ENCODE measurements around the gene OR52I1. TPM values are rescaled to one million over a fixed set of nuclear protein-coding genes. Genes with fewer than 3 reads are reported as not detected.

The OR52I1 gene
- total and polyA plus RNA-seq, 10 of the 15 experiments (the other 5 are each of a cell fraction or from before 2014, with no cell fraction given) = not detected

- Histone ChIP-seq H4K20me1 (ENCODE audit: control insufficient read depth, insufficient read depth) (no peaks in the 10 kb centered on the region), H2AFZ (ENCODE audit: control insufficient read depth, low read depth, low read length) (no peak overlapping the region), H3K36me3 (ENCODE audit: control insufficient read depth in 2 of 2, insufficient read depth in 2 of 2, low read length in 1 of 2) (no peaks in the 10 kb centered on the region), H3K79me2 (ENCODE audit: control insufficient read depth, insufficient read depth, low read length) (no peaks in the 10 kb centered on the region), H3K4me3 (no peak overlapping the region), H3K4me2 (ENCODE audit: control insufficient read depth, insufficient read depth) (no peak overlapping the region), H3K27ac (ENCODE audit: control insufficient read depth, insufficient read depth) (no peak overlapping the region), H3K9me3 (replicated peaks; ENCODE audit: control insufficient read depth, insufficient read depth, low read length) (no peaks in the 10 kb centered on the region), H3K27me3 (replicated peaks in 1 of 2; ENCODE audit: control insufficient read depth in 2 of 2, insufficient read depth in 2 of 2, low read length in 1 of 2) (no peaks in the 10 kb centered on the region; a peak in 1 of 4 replicates), H3K9ac (ENCODE audit: control insufficient read depth, insufficient read depth, low read length) (no peak overlapping the region), H3K4me1 (ENCODE audit: control insufficient read depth, insufficient read depth, low read length) (no peaks in the 10 kb centered on the region)
- CTCF ChIA-PET = interaction anchor here (0.5 to 4.0 kb wide), 5 partner anchors 12 to 1953 kb away, joined by 3 to 34 read pairs (median 3); no protein-coding TSS in a partner anchor
- ATAC-seq = peak; percentile 56; the same call in 1 of the 3 replicates
- POLR2A ChIA-PET = no interaction called here
- peak; percentile 34; the same call in 1 of the 2 replicates for TF ChIP-seq SMC3 (IDR thresholded peaks at IDR 0.05; ENCODE audit: borderline replicate concordance, low read length)
- TF ChIP-seq RAD21 (IDR thresholded peaks at IDR 0.05; ENCODE audit: insufficient read depth, low read depth, low read length) = peak; percentile 27
- peak; percentile 30 to 56 (median 46); a peak in 5 of 6 replicates for TF ChIP-seq CTCF (IDR thresholded peaks at IDR 0.05 in 2 of 3, conservative IDR thresholded peaks at IDR 0.05 in 1 of 3; ENCODE audit: control insufficient read depth in 2 of 3, extremely low read depth in 1 of 3, insufficient read depth in 1 of 3, low read depth in 3 of 3, low read length in 3 of 3)
- TF ChIP-seq MYB (IDR thresholded peaks at IDR 0.05; ENCODE audit: borderline replicate concordance, low read depth, low read length) = no peak
- no peak for TF ChIP-seq CEBPB (IDR thresholded peaks at IDR 0.05; ENCODE audit: borderline replicate concordance in 1 of 2, low read depth in 2 of 2, low read length in 2 of 2)
- intact Hi-C loops (cut with micrococcal nuclease; ENCODE audit: unreplicated experiment) = loop anchor here (1.0 kb wide), 1 partner anchor 364 kb away; no protein-coding TSS in a partner anchor
- 52% methylated on average over 8 of the region's 8 CpGs for whole genome bisulfite sequencing (ENCODE audit: insufficient coverage, insufficient replicate concordance, low lambda C conversion rate, missing lambda C conversion rate)
- DNase-seq (ENCODE audit: low read depth, low spot score) = no peak
- no peak for FAIRE-seq
- in situ Hi-C loops (cut with MboI) = no loop called here
- RAD21 ChIA-PET (ENCODE audit: unreplicated experiment) = no interaction called here
- SMC1A ChIA-PET (ENCODE audit: uncharacterized antibody, unreplicated experiment) = interaction anchor here (0.6 to 1.7 kb wide), 4 partner anchors 9 to 428 kb away, joined by 3 to 7 read pairs (median 3); no protein-coding TSS in a partner anchor
- BruUV-seq (replicated peaks) = no TSS peak
Observed at GRCh38 chr11:4551346-4551979, 42.4 kb upstream of the OR52I1 start.

Data from GM12878 (cell line).